Cardiac muscle cell (in vitro differentiated cells and primary cell): ENCODE data around the gene RRAGD. TPM values are rescaled to one million over a fixed set of nuclear protein-coding genes. Genes with fewer than 3 reads are reported as not detected.
A peak's percentile ranks its signal among the peaks of the same experiment; 100 is the strongest.

Experiments used
- DNase-seq, 2 donors: peaks; one replicate each; pipeline versions ENCODE4 v3.0.0 to v3.0.0-alpha.2; 2010 to 2017; ENCODE audit warnings: low read depth in 1 of 2, low spot score in 1 of 2
- H3K27ac ChIP-seq: fragments of 200-600 bp; sonication (generic); 2 replicates; pipeline ENCODE4 v1.5.1; 2016
- H3K27me3 ChIP-seq: fragments of 200-600 bp; sonication (generic); 2 replicates; pipeline ENCODE4 v1.6.0; 2016; ENCODE audit warnings: control low read depth
- H3K36me3 ChIP-seq: fragments of 200-600 bp; sonication (generic); 2 replicates; pipeline ENCODE4 v1.5.1; 2016; ENCODE audit warnings: control low read depth
- H3K4me1 ChIP-seq: fragments of 200-600 bp; sonication (generic); 2 replicates; pipeline ENCODE4 v1.8.1; 2017; ENCODE audit warnings: low read depth, mild to moderate bottlenecking, mixed run types
- H3K4me3 ChIP-seq: fragments of 200-600 bp; sonication (generic); 2 replicates; pipeline ENCODE4 v1.5.1; 2016; ENCODE audit warnings: mild to moderate bottlenecking
- H3K9me3 ChIP-seq: fragments of 200-600 bp; sonication (generic); 2 replicates; pipeline ENCODE4 v1.5.1; 2017; ENCODE audit warnings: low read depth, mild to moderate bottlenecking, control low read depth
- polyA plus RNA-seq: library from polyadenylated mRNA; unstranded; fragments of >200 nt; fragmentation: Nextera tagmentation; extraction: Ambion mirVana; gene quantifications from 2 replicates; pipeline ENCODE4 v1.2.1, GENCODE V29; 2016
- total RNA-seq: library from RNA; depleted of rRNA; stranded (reverse); fragments of >200 nt; gene quantifications from 2 replicates; pipeline ENCODE4 v1.2.3, GENCODE V29; 2016
- TF ChIP-seq, protein P1 (sequence below): IDR thresholded peaks from 2 replicates; pipeline ENCODE4 v1.5.1; 2012; ENCODE audit warnings: low read depth, mild to moderate bottlenecking, low read length

RRAGD gene, protein sequence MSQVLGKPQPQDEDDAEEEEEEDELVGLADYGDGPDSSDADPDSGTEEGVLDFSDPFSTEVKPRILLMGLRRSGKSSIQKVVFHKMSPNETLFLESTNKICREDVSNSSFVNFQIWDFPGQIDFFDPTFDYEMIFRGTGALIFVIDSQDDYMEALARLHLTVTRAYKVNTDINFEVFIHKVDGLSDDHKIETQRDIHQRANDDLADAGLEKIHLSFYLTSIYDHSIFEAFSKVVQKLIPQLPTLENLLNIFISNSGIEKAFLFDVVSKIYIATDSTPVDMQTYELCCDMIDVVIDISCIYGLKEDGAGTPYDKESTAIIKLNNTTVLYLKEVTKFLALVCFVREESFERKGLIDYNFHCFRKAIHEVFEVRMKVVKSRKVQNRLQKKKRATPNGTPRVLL
- total RNA-seq (32.4 and 33.2 TPM in 2 replicates), polyA plus RNA-seq (39.8 and 40.1 TPM in 2 replicates)

DNA sequence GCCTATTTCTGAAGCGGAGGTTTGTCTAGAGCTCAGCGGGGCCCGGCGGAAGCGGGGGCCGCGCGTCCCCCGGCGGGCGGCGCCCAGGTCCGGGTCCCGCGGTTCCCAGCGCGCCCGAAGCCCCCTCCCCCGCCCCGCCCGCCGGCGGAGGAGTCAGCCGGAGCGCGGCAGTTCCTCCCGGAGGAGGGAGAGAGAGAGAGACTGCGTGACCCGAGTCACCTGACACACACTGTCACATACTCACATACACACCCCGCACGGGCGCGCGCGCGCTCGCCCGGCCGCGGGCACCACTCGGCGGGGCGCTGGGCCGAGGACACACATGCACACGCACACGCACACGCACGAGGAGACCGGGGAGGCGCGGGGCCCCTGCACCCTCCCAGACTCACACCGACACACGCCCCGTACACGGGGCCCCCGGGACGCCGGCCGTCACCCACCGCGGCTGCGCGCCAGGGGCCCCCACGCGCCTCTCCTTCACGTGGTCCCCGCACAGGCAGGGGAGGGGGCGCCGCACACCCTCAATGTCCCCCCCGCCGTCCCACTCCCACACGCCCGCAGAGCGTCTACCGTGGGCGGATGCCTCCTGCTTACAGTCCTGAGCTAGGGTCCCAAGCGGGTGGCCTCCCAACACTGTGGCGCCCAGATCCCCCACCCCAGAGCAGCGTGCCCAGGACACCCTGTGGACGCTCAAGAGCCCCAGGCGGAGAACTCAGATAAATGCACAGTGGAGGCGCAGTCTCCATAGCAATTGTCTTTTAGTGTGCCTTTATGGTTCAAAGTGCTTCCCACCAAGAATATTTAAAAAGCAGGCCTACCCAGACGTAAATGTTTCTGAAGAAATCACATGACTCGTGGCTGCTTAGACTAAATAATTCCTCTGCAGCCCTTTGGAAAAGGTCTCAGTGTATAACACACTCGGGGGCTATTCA, at the start of gene RRAGD:
Gene RRAGD (minus strand): TSS at position 203 of the 935 bp plus-strand sequence. CDS start 280 bp downstream, outside the sequence.
- Histone ChIP-seq H3K36me3 (no peaks in the 10 kb centered on the region), H3K9me3 (no peaks in the 10 kb centered on the region), H3K27ac (peak within 1 kb of the TSS; percentile 94), H3K27me3 (no peaks in the 10 kb centered on the region), H3K4me3 (peak within 1 kb of the TSS; percentile 72), H3K4me1 (peaks cover 29% of the 10 kb centered on the region)
- DNase-seq = peak; percentile 12 to 87
- TF ChIP-seq, protein P1, sequence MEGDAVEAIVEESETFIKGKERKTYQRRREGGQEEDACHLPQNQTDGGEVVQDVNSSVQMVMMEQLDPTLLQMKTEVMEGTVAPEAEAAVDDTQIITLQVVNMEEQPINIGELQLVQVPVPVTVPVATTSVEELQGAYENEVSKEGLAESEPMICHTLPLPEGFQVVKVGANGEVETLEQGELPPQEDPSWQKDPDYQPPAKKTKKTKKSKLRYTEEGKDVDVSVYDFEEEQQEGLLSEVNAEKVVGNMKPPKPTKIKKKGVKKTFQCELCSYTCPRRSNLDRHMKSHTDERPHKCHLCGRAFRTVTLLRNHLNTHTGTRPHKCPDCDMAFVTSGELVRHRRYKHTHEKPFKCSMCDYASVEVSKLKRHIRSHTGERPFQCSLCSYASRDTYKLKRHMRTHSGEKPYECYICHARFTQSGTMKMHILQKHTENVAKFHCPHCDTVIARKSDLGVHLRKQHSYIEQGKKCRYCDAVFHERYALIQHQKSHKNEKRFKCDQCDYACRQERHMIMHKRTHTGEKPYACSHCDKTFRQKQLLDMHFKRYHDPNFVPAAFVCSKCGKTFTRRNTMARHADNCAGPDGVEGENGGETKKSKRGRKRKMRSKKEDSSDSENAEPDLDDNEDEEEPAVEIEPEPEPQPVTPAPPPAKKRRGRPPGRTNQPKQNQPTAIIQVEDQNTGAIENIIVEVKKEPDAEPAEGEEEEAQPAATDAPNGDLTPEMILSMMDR = no peak

- no peak for DNase-seq
- no peak overlapping the region for H3K4me3 ChIP-seq
- no peak overlapping the region for H3K27ac ChIP-seq
- no peaks in the 10 kb centered on the region for H3K9me3 ChIP-seq
- H3K4me1 ChIP-seq = no peaks in the 10 kb centered on the region
- TF ChIP-seq, protein P1 = no peak
- H3K36me3 ChIP-seq = no peaks in the 10 kb centered on the region
- H3K27me3 ChIP-seq = no peaks in the 10 kb centered on the region
Observed at GRCh38 chr6:89460713-89461112, 48.6 kb upstream of the RRAGD start.

GRCh38 chr6:89459501-89459900, 47.4 kb upstream of the RRAGD start:
- Histone ChIP-seq H3K9me3 (no peaks in the 10 kb centered on the region), H3K27ac (no peak overlapping the region), H3K36me3 (no peaks in the 10 kb centered on the region), H3K4me3 (no peak overlapping the region), H3K27me3 (no peaks in the 10 kb centered on the region), H3K4me1 (no peaks in the 10 kb centered on the region)
- no peak for DNase-seq
- TF ChIP-seq, protein P1 = no peak

- no peaks in the 10 kb centered on the region for H3K36me3 ChIP-seq
- no peaks in the 10 kb centered on the region for H3K9me3 ChIP-seq
- H3K4me1 ChIP-seq = no peaks in the 10 kb centered on the region
- DNase-seq = no peak
- no peak overlapping the region for H3K4me3 ChIP-seq
- TF ChIP-seq, protein P1 = no peak
- H3K27ac ChIP-seq = no peak overlapping the region
- no peaks in the 10 kb centered on the region for H3K27me3 ChIP-seq
Observed at GRCh38 chr6:89458704-89459103, 46.6 kb upstream of the RRAGD start.

DNA sequence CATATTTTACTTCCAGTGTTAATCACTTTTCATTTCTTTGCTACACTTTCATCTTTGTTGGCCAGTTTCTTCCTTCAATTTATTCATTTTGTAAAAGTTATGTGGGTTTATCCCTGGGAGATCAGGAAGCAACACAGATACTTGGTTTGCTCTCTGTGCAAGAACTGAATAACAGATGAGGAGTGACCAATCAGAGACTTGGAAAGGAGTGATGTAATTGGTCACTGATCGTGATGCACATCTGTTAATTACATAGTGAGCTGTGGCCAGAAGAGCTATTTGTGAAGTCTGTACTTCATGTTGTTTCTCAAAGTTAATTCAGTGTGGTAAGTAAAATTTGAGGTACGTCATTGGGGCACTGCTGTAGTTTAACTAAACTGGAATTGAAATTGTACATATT, 42.2 kb upstream of the RRAGD start:
- Histone ChIP-seq H3K4me3 (no peak overlapping the region), H3K27ac (no peak overlapping the region), H3K27me3 (no peaks in the 10 kb centered on the region), H3K36me3 (no peaks in the 10 kb centered on the region), H3K4me1 (no peaks in the 10 kb centered on the region), H3K9me3 (no peaks in the 10 kb centered on the region)
- TF ChIP-seq, protein P1 = no peak
- DNase-seq = no peak
